Activated CD8-positive, alpha-beta T cell treated with anti-CD3 and anti-CD28 coated beads, Interleukin-2, amount 10 ng/mL, durations not matched to agents 7 days and 5 days (primary cell): ENCODE results near the gene MAP3K10. TPM values are rescaled to one million over a fixed set of nuclear protein-coding genes. Genes with fewer than 3 reads are reported as not detected.
A peak's percentile ranks its signal among the peaks of the same experiment; 100 is the strongest.
"Not testable (repeated sequence)": the region's sequence is repeated elsewhere in the genome, so short reads cannot be mapped to it uniquely, and the experiment has no call there.

ENCODE experiments used
- ATAC-seq: fragments of 150-1000 bp; cut with Tn5 transposase; one replicate; pipeline ENCODE4 v1.10.0; 2021; ENCODE audit warnings: moderate library complexity
- CTCF ChIA-PET: fragments of 350-600 bp; sonication (Branson Sonifier 250); formaldehyde crosslinking; loops from one replicate; lab custom pipeline; 2021; ENCODE audit warnings: antibody characterized with exemption; lab: Charles Lee
- POLR2A ChIA-PET: fragments of 350-600 bp; sonication (Branson Sonifier 250); formaldehyde crosslinking; loops from one replicate; lab custom pipeline; 2021; ENCODE audit warnings: antibody characterized with exemption; lab: Charles Lee
- DNase-seq: peaks from one replicate; pipeline ENCODE4 v3.0.0-alpha.2; 2020
- H3K27ac Mint-ChIP-seq: one replicate; pipeline ENCODE4 v1.8.0; 2021; ENCODE audit warnings: mild to moderate bottlenecking, mixed read lengths
- H3K27me3 Mint-ChIP-seq: one replicate; pipeline ENCODE4 v1.8.0; 2021; ENCODE audit warnings: low read depth, mixed read lengths
- H3K36me3 Mint-ChIP-seq: one replicate; pipeline ENCODE4 v1.8.0; 2021; ENCODE audit warnings: low read depth, mixed read lengths
- H3K4me1 Mint-ChIP-seq: one replicate; pipeline ENCODE4 v1.8.0; 2021; ENCODE audit warnings: low read depth, mixed read lengths
- H3K4me3 Mint-ChIP-seq: one replicate; pipeline ENCODE4 v1.8.0; 2021; ENCODE audit warnings: mild to moderate bottlenecking, mixed read lengths
- H3K9me3 Mint-ChIP-seq: one replicate; pipeline ENCODE4 v1.8.0; 2022; ENCODE audit warnings: mixed read lengths; ENCODE audit not compliant: insufficient read depth
- total RNA-seq, 2 experiments: library from RNA; stranded (reverse); gene quantifications; one replicate each; pipeline ENCODE4 v1.2.3, GENCODE V29; 2021

MAP3K10 gene
- 10 to 100 TPM; 16.2 to 18.4 TPM for total RNA-seq

- H3K27me3 Mint-ChIP-seq = peaks cover 4% of the 10 kb centered on the region
- peak within 1 kb of the TSS; percentile 84 for H3K4me3 Mint-ChIP-seq
- POLR2A ChIA-PET = interaction anchor here (0.8 to 1.0 kb wide), 2 partner anchors 15 to 194 kb away, joined by 3 to 6 read pairs; partner anchors contain the start of gene ZNF546
- no peaks in the 10 kb centered on the region for H3K9me3 Mint-ChIP-seq
- DNase-seq (peak; percentile 83), ATAC-seq (peak; percentile 88)
- CTCF ChIA-PET = interaction anchor here (0.6 to 1.2 kb wide), 5 partner anchors 25 to 93 kb away, joined by 3 read pairs; no protein-coding TSS in a partner anchor
- H3K27ac Mint-ChIP-seq = peak within 1 kb of the TSS; percentile 92
- H3K4me1 Mint-ChIP-seq = peaks cover 19% of the 10 kb centered on the region
- no peaks in the 10 kb centered on the region for H3K36me3 Mint-ChIP-seq
Measured at GRCh38 chr19:40190891-40191835, at the start of gene MAP3K10. MAP3K10 (plus strand) TSS chr19:40191426; CDS start chr19:40192032, 606 bp downstream.

- H3K4me3 Mint-ChIP-seq = no peak overlapping the region
- no peaks in the 10 kb centered on the region for H3K36me3 Mint-ChIP-seq
- H3K27me3 Mint-ChIP-seq = peaks cover 2% of the 10 kb centered on the region
- H3K9me3 Mint-ChIP-seq = no peaks in the 10 kb centered on the region
- DNase-seq (no peak), ATAC-seq (no peak)
- ChIA-PET POLR2A (no interaction called here), CTCF (interaction anchor here (1.0 to 3.7 kb wide), 4 partner anchors 24 to 492 kb away, joined by 3 to 32 read pairs (median 4); no protein-coding TSS in a partner anchor)
- H3K4me1 Mint-ChIP-seq = peaks cover 36% of the 10 kb centered on the region
- H3K27ac Mint-ChIP-seq = no peak overlapping the region
Measured at GRCh38 chr19:40141551-40141950, 49.7 kb upstream of the MAP3K10 start.

GRCh38 chr19:40143612-40144011 is 47.6 kb upstream of the MAP3K10 start:
- ATAC-seq = peak; percentile 71
- Mint-ChIP-seq H3K27ac (peak overlapping the region; percentile 87), H3K27me3 (peaks cover 2% of the 10 kb centered on the region), H3K9me3 (no peaks in the 10 kb centered on the region), H3K4me3 (peak overlapping the region; percentile 65), H3K4me1 (peaks cover 51% of the 10 kb centered on the region), H3K36me3 (no peaks in the 10 kb centered on the region)
- peak; percentile 68 for DNase-seq
- CTCF ChIA-PET = interaction anchor here (0.7 to 3.5 kb wide), 7 partner anchors 13 to 427 kb away, joined by 3 to 20 read pairs (median 5); no protein-coding TSS in a partner anchor
- POLR2A ChIA-PET = interaction anchor here (0.8 to 0.9 kb wide), 2 partner anchors 141 to 173 kb away, joined by 4 to 5 read pairs; partner anchors contain the start of genes AKT2 and PSMC4

- Mint-ChIP-seq H3K36me3 (no peaks in the 10 kb centered on the region), H3K4me3 (peak overlapping the region; percentile 62), H3K27ac (peak overlapping the region; percentile 88), H3K4me1 (peaks cover 51% of the 10 kb centered on the region), H3K27me3 (peaks cover 2% of the 10 kb centered on the region), H3K9me3 (no peaks in the 10 kb centered on the region)
- ChIA-PET POLR2A (interaction anchor here (0.8 to 0.9 kb wide), 2 partner anchors 140 to 173 kb away, joined by 4 to 5 read pairs; partner anchors contain the start of genes AKT2 and PSMC4), CTCF (interaction anchor here (0.7 to 3.5 kb wide), 8 partner anchors 12 to 427 kb away, joined by 3 to 20 read pairs (median 4); no protein-coding TSS in a partner anchor)
- peak; percentile 46 for DNase-seq
- peak; percentile 56 for ATAC-seq
Measured at GRCh38 chr19:40144151-40144550, 47.1 kb upstream of the MAP3K10 start.

GRCh38 chr19:40144947-40145748 is 46.1 kb upstream of the MAP3K10 start:
- POLR2A ChIA-PET = no interaction called here
- Mint-ChIP-seq H3K27ac (peak overlapping the region; percentile 71), H3K4me1 (peaks cover 49% of the 10 kb centered on the region), H3K9me3 (no peaks in the 10 kb centered on the region), H3K27me3 (peaks cover 2% of the 10 kb centered on the region), H3K36me3 (no peaks in the 10 kb centered on the region), H3K4me3 (no peak overlapping the region)
- ATAC-seq (no peak), DNase-seq (no peak)
- CTCF ChIA-PET = interaction anchor here (0.8 to 3.5 kb wide), 6 partner anchors 13 to 160 kb away, joined by 3 to 20 read pairs (median 3); no protein-coding TSS in a partner anchor

GRCh38 chr19:40145749-40146029 is 45.5 kb upstream of the MAP3K10 start:
- peaks cover 49% of the 10 kb centered on the region for H3K4me1 Mint-ChIP-seq
- POLR2A ChIA-PET, H3K27ac Mint-ChIP-seq: not testable (repeated sequence)

GRCh38 chr19:40147338-40147692 is 43.9 kb upstream of the MAP3K10 start:
- peaks cover 43% of the 10 kb centered on the region for H3K4me1 Mint-ChIP-seq
- peak overlapping the region; percentile 4 for H3K27ac Mint-ChIP-seq
- ATAC-seq (no peak), DNase-seq (no peak)
- no peaks in the 10 kb centered on the region for H3K27me3 Mint-ChIP-seq
- H3K9me3 Mint-ChIP-seq = no peaks in the 10 kb centered on the region
- ChIA-PET CTCF (no interaction called here), POLR2A (no interaction called here)
- no peaks in the 10 kb centered on the region for H3K36me3 Mint-ChIP-seq
- H3K4me3 Mint-ChIP-seq = no peak overlapping the region

More at GRCh38 chr19:40145749-40146029, 45.5 kb upstream of the MAP3K10 start:
- not testable (repeated sequence) for H3K27me3 Mint-ChIP-seq, H3K9me3 Mint-ChIP-seq, H3K36me3 Mint-ChIP-seq, ATAC-seq, H3K4me3 Mint-ChIP-seq, DNase-seq
- CTCF ChIA-PET = interaction anchor here (0.8 to 3.5 kb wide), 7 partner anchors 12 to 159 kb away, joined by 3 to 20 read pairs (median 3); no protein-coding TSS in a partner anchor

- Mint-ChIP-seq H3K4me3 (no peak overlapping the region), H3K36me3 (no peaks in the 10 kb centered on the region), H3K27ac (no peak overlapping the region), H3K9me3 (no peaks in the 10 kb centered on the region), H3K4me1 (peaks cover 42% of the 10 kb centered on the region), H3K27me3 (no peaks in the 10 kb centered on the region)
- no peak for ATAC-seq
- ChIA-PET CTCF (no interaction called here), POLR2A (no interaction called here)
- no peak for DNase-seq
Measured at GRCh38 chr19:40147693-40148347, 43.4 kb upstream of the MAP3K10 start.

- CTCF ChIA-PET = no interaction called here
- H3K9me3 Mint-ChIP-seq = no peaks in the 10 kb centered on the region
- H3K27ac Mint-ChIP-seq = no peak overlapping the region
- DNase-seq (no peak), ATAC-seq (no peak)
- H3K4me1 Mint-ChIP-seq = peaks cover 28% of the 10 kb centered on the region
- no peaks in the 10 kb centered on the region for H3K36me3 Mint-ChIP-seq
- H3K4me3 Mint-ChIP-seq = no peak overlapping the region
- no peaks in the 10 kb centered on the region for H3K27me3 Mint-ChIP-seq
- POLR2A ChIA-PET = no interaction called here
Measured at GRCh38 chr19:40149501-40149900, 41.7 kb upstream of the MAP3K10 start.

GRCh38 chr19:40150170-40150569 is 41.1 kb upstream of the MAP3K10 start:
- Mint-ChIP-seq H3K27ac (no peak overlapping the region), H3K9me3 (no peaks in the 10 kb centered on the region), H3K4me1 (peaks cover 23% of the 10 kb centered on the region), H3K4me3 (no peak overlapping the region), H3K36me3 (no peaks in the 10 kb centered on the region), H3K27me3 (no peaks in the 10 kb centered on the region)
- DNase-seq (no peak), ATAC-seq (no peak)
- CTCF ChIA-PET = interaction anchor here (1.0 kb wide), 1 partner anchor 24 kb away, joined by 3 read pairs; no protein-coding TSS in a partner anchor
- POLR2A ChIA-PET = no interaction called here
